Activated naive CD8-positive, alpha-beta T cell treated with anti-CD3 and anti-CD28 coated beads, Interleukin-2, amount 10 ng/mL, durations not matched to agents 7 days and 5 days (primary cell): ENCODE data around the gene ME2. TPM values are rescaled to one million over a fixed set of nuclear protein-coding genes. Genes with fewer than 3 reads are reported as not detected.
"Not testable (repeated sequence)": the region's sequence is repeated elsewhere in the genome, so short reads cannot be mapped to it uniquely, and the experiment has no call there.

Experiments used
- ATAC-seq: fragments of 150-1000 bp; cut with Tn5 transposase; one replicate; pipeline ENCODE4 v1.10.0; 2021; ENCODE audit warnings: low read depth, moderate library complexity
- POLR2A ChIA-PET: fragments of 350-600 bp; sonication (Branson Sonifier 250); formaldehyde crosslinking; loops from one replicate; lab custom pipeline; 2021; ENCODE audit warnings: antibody characterized with exemption; lab: Charles Lee
- DNase-seq: peaks from one replicate; pipeline ENCODE4 v3.0.0; 2021
- H3K27ac Mint-ChIP-seq: one replicate; pipeline ENCODE4 v1.8.0; 2022; ENCODE audit warnings: mild to moderate bottlenecking, mixed read lengths
- H3K27me3 Mint-ChIP-seq: one replicate; pipeline ENCODE4 v1.8.0; 2022; ENCODE audit warnings: mild to moderate bottlenecking, moderate library complexity, mixed read lengths
- H3K36me3 Mint-ChIP-seq: one replicate; pipeline ENCODE4 v1.8.0; 2021; ENCODE audit warnings: mild to moderate bottlenecking, mixed read lengths
- H3K4me1 Mint-ChIP-seq: one replicate; pipeline ENCODE4 v1.8.0; 2021; ENCODE audit warnings: mixed read lengths
- H3K4me3 Mint-ChIP-seq: one replicate; pipeline ENCODE4 v1.8.0; 2022; ENCODE audit warnings: mild to moderate bottlenecking, moderate library complexity, mixed read lengths
- H3K9me3 Mint-ChIP-seq: one replicate; pipeline ENCODE4 v1.8.0; 2021; ENCODE audit warnings: mixed read lengths
- total RNA-seq, 2 experiments: library from RNA; stranded (reverse); gene quantifications; one replicate each; pipeline ENCODE4 v1.2.3, GENCODE V29; 2021

The ME2 gene
- total RNA-seq, 2 experiments from 2014 or later: 76.3 to 76.7 TPM

DNA sequence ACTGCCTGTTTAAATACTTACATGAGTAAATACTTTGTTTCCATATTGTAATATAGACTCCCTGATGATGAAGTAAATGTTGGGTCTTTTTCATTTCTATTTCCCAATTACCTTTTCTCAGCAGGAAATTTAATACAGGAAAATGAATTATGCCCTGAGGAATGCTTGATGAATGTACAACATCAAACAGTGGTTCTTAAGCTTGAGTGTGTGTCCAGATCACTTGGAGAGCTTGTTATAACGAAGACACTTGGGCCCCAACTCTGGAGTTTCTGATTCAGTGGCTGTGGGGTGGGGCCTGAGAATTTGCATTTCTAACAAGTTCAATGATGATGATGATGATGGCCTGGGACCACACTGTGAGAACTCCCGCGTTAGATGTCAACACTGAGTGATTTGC lies 7.1 kb upstream of the ME2 start:
- POLR2A ChIA-PET: no interaction called here
- Mint-ChIP-seq H3K27me3 (peaks cover 10% of the 10 kb centered on the region), H3K9me3 (no peaks in the 10 kb centered on the region), H3K36me3 (no peaks in the 10 kb centered on the region), H3K4me1 (no peaks in the 10 kb centered on the region), H3K4me3 (no peak overlapping the region), H3K27ac (no peak overlapping the region)
- ATAC-seq (no peak), DNase-seq (no peak)

- Mint-ChIP-seq H3K27me3 (peaks cover 10% of the 10 kb centered on the region), H3K27ac (no peak overlapping the region), H3K9me3 (no peaks in the 10 kb centered on the region), H3K36me3 (no peaks in the 10 kb centered on the region), H3K4me3 (no peak overlapping the region), H3K4me1 (peaks cover 10% of the 10 kb centered on the region)
- DNase-seq (no peak), ATAC-seq (no peak)
- POLR2A ChIA-PET: interaction anchor here (1.3 kb wide), 1 partner anchor 154 kb away, joined by 3 read pairs; the partner anchor contains the start of gene SMAD4
Observed at GRCh38 chr18:50875966-50876536, 2.9 kb upstream of the ME2 start.

DNA sequence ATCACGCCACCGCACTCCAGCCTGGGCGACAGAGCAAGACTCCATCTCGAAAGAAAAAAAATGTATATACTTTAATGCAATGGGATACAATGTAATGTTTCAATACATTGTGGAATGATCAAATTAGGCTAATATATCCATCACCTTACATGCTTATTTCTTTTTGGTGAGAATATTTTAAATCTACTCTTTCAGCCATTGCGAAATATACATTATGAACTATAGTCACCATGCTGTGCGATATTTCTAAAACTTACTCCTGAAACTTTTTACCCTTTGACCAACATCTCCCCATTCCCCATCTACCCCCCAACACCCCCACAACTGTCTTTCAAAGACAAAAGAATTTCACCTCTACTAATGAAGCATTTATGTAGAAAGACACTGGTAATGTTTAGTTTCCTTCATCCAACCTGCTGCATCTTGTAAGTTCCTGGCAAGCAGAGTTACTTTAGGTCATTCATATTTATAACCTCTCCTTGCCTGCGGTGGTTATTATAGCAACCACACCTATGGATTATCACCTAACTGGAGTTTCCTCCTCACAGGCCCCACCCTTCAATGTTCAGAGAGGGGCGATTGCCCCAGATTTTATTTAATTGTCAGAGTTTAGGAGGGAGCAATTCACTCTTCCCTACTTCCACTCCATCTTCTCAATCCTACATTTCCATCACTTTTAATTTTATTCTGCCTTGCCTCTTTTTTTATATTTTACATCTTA lies 1.2 kb upstream of the ME2 start:
- H3K27ac Mint-ChIP-seq: peak overlapping the region; percentile 98

GRCh38 chr18:50879302-50880118 lies 592 bp downstream of the ME2 start:
- H3K27ac Mint-ChIP-seq: peak overlapping the region; percentile 98
- H3K4me1 Mint-ChIP-seq: peaks cover 17% of the 10 kb centered on the region
- H3K4me3 Mint-ChIP-seq: peak overlapping the region; percentile 99
- peak; percentile 3 for ATAC-seq
- H3K9me3 Mint-ChIP-seq: no peaks in the 10 kb centered on the region
- peaks cover 4% of the 10 kb centered on the region for H3K36me3 Mint-ChIP-seq
- DNase-seq: no peak
- peaks cover 2% of the 10 kb centered on the region for H3K27me3 Mint-ChIP-seq
- POLR2A ChIA-PET: interaction anchor here (1.0 to 1.9 kb wide), 12 partner anchors 9 to 317 kb away, joined by 3 to 58 read pairs (median 6); partner anchors contain the start of genes ELAC1, MRO and SMAD4

More for the DNA sequence above, 1.2 kb upstream of the ME2 start:
- DNase-seq: no peak
- peaks cover 8% of the 10 kb centered on the region for H3K27me3 Mint-ChIP-seq
- H3K9me3 Mint-ChIP-seq: no peaks in the 10 kb centered on the region
- POLR2A ChIA-PET: interaction anchor here (1.0 to 1.9 kb wide), 10 partner anchors 11 to 319 kb away, joined by 3 to 58 read pairs (median 9); partner anchors contain the start of genes ELAC1, MRO and SMAD4
- peaks cover 12% of the 10 kb centered on the region for H3K4me1 Mint-ChIP-seq
- H3K4me3 Mint-ChIP-seq: peak overlapping the region; percentile 93
- H3K36me3 Mint-ChIP-seq: no peaks in the 10 kb centered on the region
- no peak for ATAC-seq

- Mint-ChIP-seq H3K4me3 (peak overlapping the region; percentile 99), H3K27ac (peak overlapping the region; percentile 98), H3K27me3 (no peaks in the 10 kb centered on the region), H3K36me3 (peaks cover 6% of the 10 kb centered on the region), H3K9me3 (no peaks in the 10 kb centered on the region), H3K4me1 (peaks cover 17% of the 10 kb centered on the region)
- POLR2A ChIA-PET: interaction anchor here (0.5 to 1.5 kb wide), 6 partner anchors 15 to 150 kb away, joined by 3 to 10 read pairs (median 4); partner anchors contain the start of genes ELAC1 and SMAD4
- ATAC-seq (no peak), DNase-seq (no peak)
Observed at GRCh38 chr18:50880119-50880465, 1.2 kb downstream of the ME2 start.

DNA sequence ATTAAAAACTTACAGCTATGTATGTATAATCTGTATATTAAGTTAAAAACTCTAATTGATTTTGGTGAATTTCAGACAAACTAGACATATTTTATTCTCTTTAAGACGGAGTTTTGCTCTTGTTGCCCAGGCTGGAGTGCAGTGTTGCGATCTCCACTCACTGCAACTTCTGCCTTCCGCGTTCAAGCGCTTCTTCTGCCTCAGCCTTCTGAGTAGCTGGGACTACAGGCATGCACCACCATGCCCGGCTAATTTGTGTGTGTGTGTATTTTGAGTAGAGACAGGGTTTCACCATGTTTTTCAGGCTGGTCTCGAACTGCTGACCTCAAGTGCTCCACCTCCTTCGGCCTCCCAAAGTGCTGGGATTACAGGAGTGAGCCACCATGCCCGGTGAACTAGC lies 2.0 kb downstream of the ME2 start:
- POLR2A ChIA-PET: interaction anchor here (0.5 to 1.5 kb wide), 5 partner anchors 14 to 149 kb away, joined by 3 to 10 read pairs (median 4); partner anchors contain the start of genes ELAC1 and SMAD4
- not testable (repeated sequence) for H3K4me3 Mint-ChIP-seq, DNase-seq, ATAC-seq, H3K27me3 Mint-ChIP-seq, H3K36me3 Mint-ChIP-seq, H3K9me3 Mint-ChIP-seq, H3K27ac Mint-ChIP-seq
- H3K4me1 Mint-ChIP-seq: peaks cover 17% of the 10 kb centered on the region

DNA sequence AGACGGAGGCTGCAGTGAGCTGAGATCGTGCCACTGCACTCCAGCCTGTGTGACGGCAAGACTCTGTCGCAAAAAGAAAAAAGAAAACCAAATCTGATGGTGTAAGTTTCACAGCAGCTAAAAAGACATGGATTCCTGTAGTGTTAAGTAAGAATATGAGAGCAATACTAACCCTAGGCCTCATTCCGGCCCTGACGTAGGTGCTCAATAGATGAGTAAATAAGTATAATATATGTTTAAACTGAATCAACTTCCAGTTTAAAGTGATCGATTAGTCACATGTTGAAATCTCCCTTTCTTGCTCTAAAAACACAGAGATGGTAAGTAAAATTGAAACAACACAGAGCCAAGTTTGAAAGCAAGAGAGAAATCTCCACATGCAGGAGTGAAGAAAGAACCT lies 8.0 kb downstream of the ME2 start:
- no peak for DNase-seq
- POLR2A ChIA-PET: interaction anchor here (0.5 to 2.6 kb wide), 2 partner anchors 8 to 81 kb away, joined by 3 to 13 read pairs; partner anchors contain the start of gene ME2
- Mint-ChIP-seq H3K27me3 (no peaks in the 10 kb centered on the region), H3K9me3 (peaks cover 6% of the 10 kb centered on the region), H3K36me3 (peaks cover 43% of the 10 kb centered on the region), H3K4me1 (peaks cover 7% of the 10 kb centered on the region), H3K4me3 (no peak overlapping the region), H3K27ac (no peak overlapping the region)
- ATAC-seq: no peak

DNA sequence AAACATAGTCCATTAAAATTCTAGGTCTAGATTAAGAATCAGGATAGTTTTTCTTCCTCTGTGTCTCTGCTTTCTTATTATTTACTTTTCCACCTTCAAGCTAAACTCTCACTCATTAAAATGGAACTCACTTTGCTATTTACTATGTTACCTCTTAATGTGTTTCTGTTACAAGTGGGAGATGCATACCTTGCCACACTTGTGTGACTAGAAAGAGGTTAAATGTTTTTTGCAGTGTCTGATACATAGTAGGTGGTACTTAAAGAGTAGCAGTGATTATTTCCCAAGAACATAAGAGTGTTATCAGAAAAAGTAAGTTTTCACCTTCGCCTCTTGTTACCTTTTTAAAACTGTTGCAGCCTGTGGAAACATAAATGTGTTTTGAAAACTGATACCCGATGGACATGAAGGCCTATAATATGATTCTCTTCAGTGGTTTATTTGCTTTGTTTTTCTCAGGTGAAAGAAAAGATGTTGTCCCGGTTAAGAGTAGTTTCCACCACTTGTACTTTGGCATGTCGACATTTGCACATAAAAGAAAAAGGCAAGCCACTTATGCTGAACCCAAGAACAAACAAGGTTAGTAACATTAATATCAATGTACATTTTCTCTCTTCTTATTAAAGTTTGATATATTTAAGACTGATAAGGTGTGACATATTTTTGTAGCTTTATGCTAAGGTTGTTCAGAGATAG lies 16.6 kb downstream of the ME2 start:
- H3K36me3 Mint-ChIP-seq: peaks cover 67% of the 10 kb centered on the region
- peaks cover 10% of the 10 kb centered on the region for H3K4me1 Mint-ChIP-seq
- H3K27me3 Mint-ChIP-seq: no peaks in the 10 kb centered on the region
- H3K4me3 Mint-ChIP-seq: no peak overlapping the region
- ATAC-seq (no peak), DNase-seq (no peak)
- H3K9me3 Mint-ChIP-seq: peaks cover 4% of the 10 kb centered on the region
- POLR2A ChIA-PET: interaction anchor here (0.7 kb wide), 1 partner anchor 15 kb away, joined by 3 read pairs; no protein-coding TSS in a partner anchor
- no peak overlapping the region for H3K27ac Mint-ChIP-seq

DNA sequence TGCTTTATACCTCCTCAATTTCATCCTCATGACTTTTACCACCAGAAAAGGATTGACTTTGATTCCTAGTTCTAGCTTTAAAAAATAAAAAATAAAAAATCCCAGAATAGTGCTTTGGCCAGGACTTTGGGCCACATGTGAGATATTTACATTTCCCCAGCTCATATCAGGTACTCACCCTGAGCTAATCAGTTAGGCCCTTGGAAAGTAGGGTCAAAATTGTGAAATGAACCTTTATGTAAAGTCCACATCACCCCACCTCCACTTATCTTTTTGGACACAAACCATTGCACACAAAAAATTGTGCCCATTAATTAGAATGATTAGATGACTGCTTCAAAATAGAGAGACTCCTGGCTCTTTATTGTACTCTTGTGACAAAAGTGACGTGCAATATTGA lies 17.2 kb downstream of the ME2 start:
- peaks cover 63% of the 10 kb centered on the region for H3K36me3 Mint-ChIP-seq
- no peaks in the 10 kb centered on the region for H3K27me3 Mint-ChIP-seq
- H3K4me1 Mint-ChIP-seq: peaks cover 10% of the 10 kb centered on the region
- DNase-seq (no peak), ATAC-seq (no peak)
- peaks cover 4% of the 10 kb centered on the region for H3K9me3 Mint-ChIP-seq
- H3K27ac Mint-ChIP-seq: no peak overlapping the region
- H3K4me3 Mint-ChIP-seq: no peak overlapping the region
- POLR2A ChIA-PET: no interaction called here

- H3K9me3 Mint-ChIP-seq: peaks cover 4% of the 10 kb centered on the region
- no peak for DNase-seq
- no peak overlapping the region for H3K27ac Mint-ChIP-seq
- H3K4me1 Mint-ChIP-seq: peaks cover 7% of the 10 kb centered on the region
- no peaks in the 10 kb centered on the region for H3K27me3 Mint-ChIP-seq
- ATAC-seq: no peak
- POLR2A ChIA-PET: no interaction called here
- H3K4me3 Mint-ChIP-seq: no peak overlapping the region
- peaks cover 63% of the 10 kb centered on the region for H3K36me3 Mint-ChIP-seq
Observed at GRCh38 chr18:50898919-50899318, 20.0 kb downstream of the ME2 start.

DNA sequence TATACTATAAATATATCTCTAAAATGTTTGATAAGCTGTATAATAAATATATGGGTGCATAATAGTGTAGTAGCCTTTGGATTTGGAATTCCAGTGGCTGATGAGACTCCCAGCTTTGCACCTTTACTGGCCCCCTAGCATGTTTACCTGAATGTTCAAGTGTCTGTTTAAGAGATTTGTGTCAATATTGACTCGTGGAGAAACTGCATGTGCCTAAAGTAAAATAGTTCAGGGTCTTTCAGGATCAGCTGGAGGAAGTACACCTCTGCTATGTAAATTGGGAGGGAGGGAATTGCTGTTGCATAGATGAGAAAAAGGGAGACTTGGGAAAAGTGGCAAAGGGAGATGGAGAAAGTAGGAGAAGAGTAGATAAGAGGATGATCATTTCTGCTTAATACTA lies 23.9 kb downstream of the ME2 start:
- no peak overlapping the region for H3K4me3 Mint-ChIP-seq
- H3K27me3 Mint-ChIP-seq: no peaks in the 10 kb centered on the region
- H3K9me3 Mint-ChIP-seq: peaks cover 7% of the 10 kb centered on the region
- DNase-seq: no peak
- peaks cover 70% of the 10 kb centered on the region for H3K36me3 Mint-ChIP-seq
- no peak overlapping the region for H3K27ac Mint-ChIP-seq
- H3K4me1 Mint-ChIP-seq: peaks cover 9% of the 10 kb centered on the region
- no peak for ATAC-seq
- POLR2A ChIA-PET: no interaction called here

DNA sequence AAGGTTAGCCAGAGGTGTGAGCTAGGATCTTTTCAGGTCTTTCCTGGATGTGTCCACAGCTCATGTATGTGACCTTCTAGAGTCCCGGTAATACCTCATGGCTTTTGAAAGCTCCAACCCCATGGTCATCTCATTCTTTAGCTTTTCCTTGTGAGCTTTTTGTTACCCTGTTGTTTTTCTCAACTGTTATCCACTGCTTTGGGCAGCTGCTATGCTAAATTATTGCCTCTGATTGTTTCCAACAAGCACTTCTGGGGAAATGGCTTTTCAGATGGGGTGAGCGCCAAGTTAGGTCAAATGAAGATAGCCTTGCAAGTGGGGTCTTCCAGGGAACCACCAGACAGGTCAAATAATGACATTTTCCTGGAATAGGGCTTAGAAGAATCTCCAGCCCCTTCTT lies 27.9 kb downstream of the ME2 start:
- Mint-ChIP-seq H3K4me3 (no peak overlapping the region), H3K27me3 (no peaks in the 10 kb centered on the region), H3K9me3 (peaks cover 3% of the 10 kb centered on the region), H3K27ac (no peak overlapping the region), H3K4me1 (peaks cover 15% of the 10 kb centered on the region), H3K36me3 (peaks cover 74% of the 10 kb centered on the region)
- no peak for ATAC-seq
- DNase-seq: no peak
- POLR2A ChIA-PET: interaction anchor here (0.6 kb wide), 1 partner anchor 1422 kb away, joined by 3 read pairs; no protein-coding TSS in a partner anchor
